HL-60 (cell line): ENCODE data around the gene XKR7.

ENCODE experiments used
- DNase-seq, 2 experiments: peaks; one replicate each; pipeline ENCODE4 v3.0.0-alpha.2; 2010 to 2020; ENCODE audit warnings: low read depth in 1 of 2, low spot score in 1 of 2
- H3K27ac ChIP-seq: fragments of 250-450 bp; sonication (Bioruptor Pico); replicated peaks from 2 replicates; pipeline ENCODE4 v1.5.1; 2020; ENCODE audit warnings: mild to moderate bottlenecking, moderate library complexity
- H3K27me3 ChIP-seq: fragments of 250-450 bp; sonication (Bioruptor Pico); 2 replicates; pipeline ENCODE4 v1.5.1; 2021; ENCODE audit warnings: mild to moderate bottlenecking, moderate library complexity; ENCODE audit not compliant: insufficient read depth, poor library complexity, severe bottlenecking
- H3K4me3 ChIP-seq: replicated peaks from 2 replicates; pipeline ENCODE4 v1.5.1; 2011; ENCODE audit warnings: mild to moderate bottlenecking, control low read depth, low read length; ENCODE audit not compliant: insufficient read depth
- CTCF ChIP-seq: IDR thresholded peaks from one replicate; pipeline ENCODE4 v1.5.1; 2011; ENCODE audit warnings: low read length, control low read depth, inconsistent platforms; ENCODE audit not compliant: insufficient read depth
- GABPA ChIP-seq: IDR thresholded peaks from 2 replicates; pipeline ENCODE4 v1.6.1; 2012; ENCODE audit warnings: low read depth
- POLR2AphosphoS5 ChIP-seq: IDR thresholded peaks from 2 replicates; pipeline ENCODE4 v1.6.1; 2012; ENCODE audit warnings: low read depth
- REST ChIP-seq: IDR thresholded peaks from 2 replicates; pipeline ENCODE4 v1.6.1; 2012; ENCODE audit warnings: low read depth; ENCODE audit not compliant: insufficient replicate concordance
- SPI1 ChIP-seq: IDR thresholded peaks from 2 replicates; pipeline ENCODE4 v1.6.1; 2012; ENCODE audit warnings: low read depth, mild to moderate bottlenecking, borderline replicate concordance

Gene XKR7

DNA sequence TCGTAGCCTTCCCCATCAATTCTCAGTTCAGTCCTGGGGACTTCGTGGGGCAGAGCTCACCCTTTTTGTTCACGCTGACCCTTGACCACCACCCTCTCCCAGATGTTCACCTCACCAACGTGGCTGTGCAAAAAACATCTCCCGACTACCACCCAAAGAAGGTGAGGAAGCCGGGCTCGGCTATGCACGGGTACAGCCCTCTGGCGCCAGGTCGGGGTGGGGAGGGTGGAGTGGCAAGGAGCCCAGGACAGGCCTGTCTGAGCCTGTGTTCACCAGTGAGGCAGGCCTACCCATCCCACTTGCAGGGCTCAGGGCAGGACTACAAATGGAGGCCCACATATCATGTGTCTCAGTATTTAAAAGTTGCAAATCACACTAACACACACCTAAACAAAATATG lies 34.3 kb upstream of the XKR7 start:
- TF ChIP-seq REST: no peak
- TF ChIP-seq SPI1: no peak
- no peak for TF ChIP-seq CTCF
- no peak for TF ChIP-seq GABPA
- TF ChIP-seq POLR2AphosphoS5: no peak
- H3K4me3 ChIP-seq: no peak overlapping the region
- H3K27ac ChIP-seq: no peak overlapping the region
- DNase-seq: no peak
- H3K27me3 ChIP-seq: no peaks in the 10 kb centered on the region

- H3K4me3 ChIP-seq: no peak overlapping the region
- H3K27ac ChIP-seq: no peak overlapping the region
- TF ChIP-seq POLR2AphosphoS5: no peak
- TF ChIP-seq SPI1: no peak
- TF ChIP-seq CTCF: no peak
- no peak for TF ChIP-seq GABPA
- no peak for TF ChIP-seq REST
- H3K27me3 ChIP-seq: no peaks in the 10 kb centered on the region
- no peak for DNase-seq
Measured at GRCh38 chr20:31934491-31934890, 33.5 kb upstream of the XKR7 start.

- TF ChIP-seq GABPA (no peak), SPI1 (no peak)
- no peak for DNase-seq
Measured at GRCh38 chr20:31934968-31935764, 32.8 kb upstream of the XKR7 start.

DNA sequence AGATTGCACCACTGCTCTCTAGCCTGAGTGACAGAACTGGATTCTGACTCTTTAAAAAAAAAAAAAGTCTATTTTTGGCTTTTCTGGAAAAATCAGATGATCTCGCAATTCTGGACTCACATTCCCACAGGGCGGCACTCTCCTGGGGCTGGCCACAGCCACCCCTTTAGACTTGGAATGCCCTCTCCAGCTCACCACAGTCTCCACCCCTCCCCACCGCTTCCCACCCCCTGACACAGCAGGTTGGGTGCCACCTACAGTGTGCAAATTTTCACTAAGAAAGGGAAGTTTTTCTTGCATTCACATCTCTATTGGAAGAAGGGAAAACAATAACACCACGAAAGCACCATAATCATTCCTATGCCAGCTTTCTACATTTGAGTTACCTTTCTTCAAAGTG lies 31.5 kb upstream of the XKR7 start:
- TF ChIP-seq GABPA (no peak), CTCF (no peak), SPI1 (no peak), REST (no peak), POLR2AphosphoS5 (no peak)
- no peak for DNase-seq
- H3K4me3 ChIP-seq: no peak overlapping the region
- no peak overlapping the region for H3K27ac ChIP-seq
- no peaks in the 10 kb centered on the region for H3K27me3 ChIP-seq

More at GRCh38 chr20:31934968-31935764, 32.8 kb upstream of the XKR7 start:
- Histone ChIP-seq H3K27ac (no peak overlapping the region), H3K27me3 (no peaks in the 10 kb centered on the region), H3K4me3 (no peak overlapping the region)
